Mesenchymal stem cell (in vitro differentiated cells and primary cell): ENCODE measurements around the gene SLC30A1.

Experiments used
- DNase-seq: peaks from one replicate; pipeline ENCODE4 v3.0.0-alpha.2; 2013
- H2AFZ ChIP-seq: one replicate; pipeline ENCODE4 v1.6.1; 2013; ENCODE audit warnings: low read depth, mild to moderate bottlenecking, control low read depth, inconsistent platforms, low read length, moderate library complexity
- H2AK5ac ChIP-seq: 2 replicates; pipeline ENCODE4 v1.6.1; 2013; ENCODE audit warnings: low read length, moderate library complexity, mild to moderate bottlenecking, inconsistent platforms; ENCODE audit not compliant: severe bottlenecking
- H2BK120ac ChIP-seq: one replicate; pipeline ENCODE4 v1.6.1; 2013; ENCODE audit warnings: low read depth, mild to moderate bottlenecking, inconsistent platforms, low read length, moderate library complexity
- H2BK12ac ChIP-seq, 2 experiments: one replicate each; pipeline ENCODE4 v1.6.1; 2013; ENCODE audit warnings: inconsistent platforms in 2 of 2, low read length in 2 of 2, mild to moderate bottlenecking in 2 of 2, moderate library complexity in 2 of 2, control low read depth in 1 of 2
- H2BK15ac ChIP-seq: one replicate; pipeline ENCODE4 v1.6.1; 2013; ENCODE audit warnings: mild to moderate bottlenecking, low read depth, inconsistent platforms; ENCODE audit not compliant: poor library complexity, severe bottlenecking
- H2BK5ac ChIP-seq: 2 replicates; pipeline ENCODE4 v1.6.1; 2013; ENCODE audit warnings: low read depth, mild to moderate bottlenecking, low read length, control low read depth, inconsistent platforms; ENCODE audit not compliant: poor library complexity, severe bottlenecking
- H3K14ac ChIP-seq, 2 experiments: one replicate each; pipeline ENCODE4 v1.6.1; 2013; ENCODE audit warnings: inconsistent platforms in 2 of 2, low read length in 2 of 2, control low read depth in 1 of 2, mild to moderate bottlenecking in 1 of 2, moderate library complexity in 1 of 2
- H3K18ac ChIP-seq, 2 experiments: one replicate each; pipeline ENCODE4 v1.6.1; 2013; ENCODE audit warnings: inconsistent platforms in 2 of 2, low read length in 2 of 2, control low read depth in 1 of 2, low read depth in 1 of 2, mild to moderate bottlenecking in 1 of 2
- H3K23ac ChIP-seq, 2 experiments: one replicate each; pipeline ENCODE4 v1.6.1; 2013; ENCODE audit warnings: inconsistent platforms in 2 of 2, low read length in 2 of 2, mild to moderate bottlenecking in 2 of 2, moderate library complexity in 2 of 2, control low read depth in 1 of 2
- H3K27ac ChIP-seq: 2 replicates; pipeline ENCODE4 v1.5.1; 2013; ENCODE audit warnings: mild to moderate bottlenecking, moderate library complexity, low read length, control low read depth, inconsistent platforms; ENCODE audit not compliant: poor library complexity, severe bottlenecking
- H3K27me3 ChIP-seq, 2 experiments: 2 replicates each; pipeline versions ENCODE4 v1.6.1 to v1.7.0; 2013; ENCODE audit warnings: low read length in 2 of 2, mild to moderate bottlenecking in 2 of 2, moderate library complexity in 2 of 2, control low read depth in 1 of 2, inconsistent platforms in 1 of 2; ENCODE audit not compliant: control insufficient read depth in 1 of 2, insufficient read depth in 1 of 2
- H3K36me3 ChIP-seq, 2 experiments: 2 replicates each; pipeline versions ENCODE4 v1.6.1 to v1.7.0; 2013; ENCODE audit warnings: low read length in 2 of 2, control low read depth in 1 of 2, inconsistent platforms in 1 of 2, low read depth in 1 of 2, mild to moderate bottlenecking in 1 of 2; ENCODE audit not compliant: insufficient read depth in 2 of 2, control insufficient read depth in 1 of 2
- H3K4ac ChIP-seq, 2 experiments: one replicate each; pipeline ENCODE4 v1.6.1; 2013; ENCODE audit warnings: inconsistent platforms in 2 of 2, low read length in 2 of 2, mild to moderate bottlenecking in 2 of 2, moderate library complexity in 2 of 2, control low read depth in 1 of 2, low read depth in 1 of 2
- H3K4me1 ChIP-seq: 2 replicates; pipeline ENCODE4 v1.6.1; 2013; ENCODE audit warnings: low read depth, low read length, control low read depth; ENCODE audit not compliant: control insufficient read depth, insufficient read depth
- H3K4me2 ChIP-seq: 2 replicates; pipeline ENCODE4 v1.6.1; 2013; ENCODE audit warnings: low read length, mild to moderate bottlenecking, inconsistent platforms; ENCODE audit not compliant: poor library complexity, severe bottlenecking
- H3K4me3 ChIP-seq, 2 experiments: 2 replicates each; pipeline versions ENCODE4 v1.5.1 to v1.7.0; 2013; ENCODE audit warnings: low read length in 2 of 2, mild to moderate bottlenecking in 2 of 2, control low read depth in 1 of 2, low read depth in 1 of 2; ENCODE audit not compliant: insufficient read depth in 1 of 2
- H3K79me1 ChIP-seq: replicated peaks from 2 replicates; pipeline ENCODE4 v1.6.1; 2013; ENCODE audit warnings: mild to moderate bottlenecking, control low read depth, low read length, inconsistent platforms; ENCODE audit not compliant: poor library complexity, severe bottlenecking
- H3K9ac ChIP-seq: 2 replicates; pipeline ENCODE4 v1.7.0; 2013; ENCODE audit warnings: mild to moderate bottlenecking, low read length, moderate library complexity
- H3K9me3 ChIP-seq: 2 replicates; pipeline ENCODE4 v1.7.0; 2013; ENCODE audit warnings: mild to moderate bottlenecking, low read length; ENCODE audit not compliant: control insufficient read depth
- H4K8ac ChIP-seq: one replicate; pipeline ENCODE4 v1.6.1; 2013; ENCODE audit warnings: inconsistent platforms, mild to moderate bottlenecking, low read length, moderate library complexity
- H4K91ac ChIP-seq: one replicate; pipeline ENCODE4 v1.6.1; 2013; ENCODE audit warnings: mild to moderate bottlenecking, low read length, inconsistent platforms
- WGBS: methylation state at CpG from one replicate; pipeline ENCODE4 v1.1.7; 2013; ENCODE audit warnings: mixed read lengths; 5-methylcytosine and 5-hydroxymethylcytosine counted together

The SLC30A1 gene

DNA sequence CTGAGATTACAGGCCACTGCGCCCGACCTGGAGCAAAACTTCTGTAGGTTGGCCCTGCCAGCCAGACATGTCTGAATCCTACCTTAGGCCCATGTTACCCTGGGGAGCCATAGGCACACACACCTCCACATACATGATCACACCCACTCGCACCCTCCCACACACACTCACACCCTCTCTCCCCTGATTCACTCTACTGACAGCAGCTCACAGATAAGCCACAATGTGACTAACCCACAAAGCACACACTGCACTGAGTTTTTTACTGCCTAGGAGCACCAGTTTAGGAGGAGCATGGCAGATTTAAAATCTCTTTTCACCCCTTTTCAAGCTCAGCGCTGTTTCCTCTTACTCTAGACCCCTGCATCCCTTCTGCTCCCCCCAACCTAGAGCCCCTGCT is 41.7 kb downstream of the SLC30A1 start:
- no peak overlapping the region for H4K8ac ChIP-seq
- H3K79me1 ChIP-seq, result no peaks in the 10 kb centered on the region
- H3K36me3 ChIP-seq, result no peaks in the 10 kb centered on the region
- H3K23ac ChIP-seq, result no peak overlapping the region
- H3K27ac ChIP-seq, result no peak overlapping the region
- no peak for DNase-seq
- peaks cover 10% of the 10 kb centered on the region for H3K4me1 ChIP-seq
- no peaks in the 10 kb centered on the region for H3K9me3 ChIP-seq
- no peak overlapping the region for H3K4me2 ChIP-seq
- H2BK120ac ChIP-seq, result no peak overlapping the region
- H3K4ac ChIP-seq, result no peak overlapping the region
- H2BK15ac ChIP-seq, result no peak overlapping the region
- H2AK5ac ChIP-seq, result no peak overlapping the region
- peaks cover 7 to 13% of the 10 kb centered on the region in 2 experiments for H3K27me3 ChIP-seq
- H4K91ac ChIP-seq, result no peak overlapping the region
- H3K14ac ChIP-seq, result peak overlapping the region in 1 of 2 experiments; percentile 62
- H3K4me3 ChIP-seq, result no peak overlapping the region
- no peak overlapping the region for H2BK12ac ChIP-seq
- H2BK5ac ChIP-seq, result no peak overlapping the region
- no peak overlapping the region for H3K18ac ChIP-seq
- 92% methylated on average over 4 of the region's 4 CpGs for WGBS
- no peak overlapping the region for H3K9ac ChIP-seq
- no peak overlapping the region for H2AFZ ChIP-seq

DNA sequence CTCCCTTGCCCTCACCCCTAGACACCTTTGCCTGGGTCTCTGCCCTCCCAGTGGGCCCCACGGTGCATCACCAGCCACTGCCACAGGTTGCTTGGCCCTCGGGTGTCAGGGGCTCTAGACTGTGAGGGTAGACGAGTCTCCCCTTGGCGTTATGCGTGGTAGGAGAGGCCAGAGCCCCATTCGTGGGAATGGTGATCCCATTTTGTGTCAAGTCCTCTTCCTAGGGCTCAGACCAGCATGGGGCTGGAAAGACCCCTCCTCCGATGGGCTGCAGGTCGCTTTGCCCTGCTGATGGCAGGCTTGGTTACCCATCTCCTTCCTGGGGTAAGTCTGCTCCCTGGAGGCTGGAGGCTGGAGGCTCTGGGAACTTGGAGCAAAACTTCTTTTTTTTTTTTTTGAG is 42.4 kb downstream of the SLC30A1 start:
- no peak overlapping the region for H3K4me3 ChIP-seq
- H2AFZ ChIP-seq, result no peak overlapping the region
- no peak overlapping the region for H2BK120ac ChIP-seq
- no peak overlapping the region for H2BK5ac ChIP-seq
- peaks cover 4 to 10% of the 10 kb centered on the region in 2 experiments for H3K27me3 ChIP-seq
- H3K79me1 ChIP-seq, result no peaks in the 10 kb centered on the region
- peak overlapping the region; percentile 5 for H4K91ac ChIP-seq
- no peak overlapping the region for H4K8ac ChIP-seq
- no peaks in the 10 kb centered on the region for H3K36me3 ChIP-seq
- no peaks in the 10 kb centered on the region for H3K9me3 ChIP-seq
- no peak overlapping the region for H3K14ac ChIP-seq
- no peak overlapping the region for H3K18ac ChIP-seq
- WGBS, result 75% methylated on average over 8 of the region's 8 CpGs
- H3K4me1 ChIP-seq, result peaks cover 7% of the 10 kb centered on the region
- no peak overlapping the region for H2BK15ac ChIP-seq
- H3K27ac ChIP-seq, result no peak overlapping the region
- H3K23ac ChIP-seq, result no peak overlapping the region
- no peak overlapping the region for H3K4me2 ChIP-seq
- H2AK5ac ChIP-seq, result no peak overlapping the region
- no peak overlapping the region for H3K4ac ChIP-seq
- DNase-seq, result no peak
- H2BK12ac ChIP-seq, result no peak overlapping the region
- no peak overlapping the region for H3K9ac ChIP-seq

DNA sequence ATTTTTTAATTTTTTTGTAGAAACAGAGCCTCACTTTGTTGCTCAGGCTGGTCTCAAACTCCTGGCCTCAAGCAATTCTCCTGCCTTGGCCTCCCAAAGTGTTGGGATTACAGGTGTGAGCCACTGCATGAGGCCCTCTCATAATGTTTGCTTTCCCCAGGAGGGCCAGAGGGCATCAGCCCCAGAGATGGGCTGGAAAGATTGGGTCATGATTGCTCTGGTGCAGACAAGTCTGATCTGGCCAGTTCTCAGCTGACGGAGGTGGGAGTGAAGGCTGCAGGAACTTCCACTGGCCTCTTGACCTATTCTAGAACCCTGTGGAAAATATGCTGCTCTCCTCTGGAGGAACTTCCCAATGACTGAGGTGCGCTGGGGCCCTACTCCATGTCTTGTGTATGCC is 43.6 kb downstream of the SLC30A1 start:
- H3K79me1 ChIP-seq, result no peaks in the 10 kb centered on the region
- H3K4me3 ChIP-seq, result no peak overlapping the region
- H4K91ac ChIP-seq, result no peak overlapping the region
- no peak overlapping the region for H3K4me2 ChIP-seq
- H2BK5ac ChIP-seq, result no peak overlapping the region
- H3K9ac ChIP-seq, result no peak overlapping the region
- no peak overlapping the region for H3K18ac ChIP-seq
- no peak overlapping the region for H2AFZ ChIP-seq
- H3K23ac ChIP-seq, result no peak overlapping the region
- H3K36me3 ChIP-seq, result no peaks in the 10 kb centered on the region
- H3K4me1 ChIP-seq, result peaks cover 9% of the 10 kb centered on the region
- H2AK5ac ChIP-seq, result no peak overlapping the region
- no peak overlapping the region for H2BK15ac ChIP-seq
- H3K27me3 ChIP-seq, result peaks cover 0 to 17% of the 10 kb centered on the region in 2 experiments
- no peak overlapping the region for H4K8ac ChIP-seq
- H3K14ac ChIP-seq, result no peak overlapping the region
- no peak overlapping the region for H2BK12ac ChIP-seq
- H2BK120ac ChIP-seq, result no peak overlapping the region
- no peak for DNase-seq
- H3K4ac ChIP-seq, result no peak overlapping the region
- 86% methylated on average over 2 of the region's 2 CpGs for WGBS
- no peaks in the 10 kb centered on the region for H3K9me3 ChIP-seq
- no peak overlapping the region for H3K27ac ChIP-seq

DNA sequence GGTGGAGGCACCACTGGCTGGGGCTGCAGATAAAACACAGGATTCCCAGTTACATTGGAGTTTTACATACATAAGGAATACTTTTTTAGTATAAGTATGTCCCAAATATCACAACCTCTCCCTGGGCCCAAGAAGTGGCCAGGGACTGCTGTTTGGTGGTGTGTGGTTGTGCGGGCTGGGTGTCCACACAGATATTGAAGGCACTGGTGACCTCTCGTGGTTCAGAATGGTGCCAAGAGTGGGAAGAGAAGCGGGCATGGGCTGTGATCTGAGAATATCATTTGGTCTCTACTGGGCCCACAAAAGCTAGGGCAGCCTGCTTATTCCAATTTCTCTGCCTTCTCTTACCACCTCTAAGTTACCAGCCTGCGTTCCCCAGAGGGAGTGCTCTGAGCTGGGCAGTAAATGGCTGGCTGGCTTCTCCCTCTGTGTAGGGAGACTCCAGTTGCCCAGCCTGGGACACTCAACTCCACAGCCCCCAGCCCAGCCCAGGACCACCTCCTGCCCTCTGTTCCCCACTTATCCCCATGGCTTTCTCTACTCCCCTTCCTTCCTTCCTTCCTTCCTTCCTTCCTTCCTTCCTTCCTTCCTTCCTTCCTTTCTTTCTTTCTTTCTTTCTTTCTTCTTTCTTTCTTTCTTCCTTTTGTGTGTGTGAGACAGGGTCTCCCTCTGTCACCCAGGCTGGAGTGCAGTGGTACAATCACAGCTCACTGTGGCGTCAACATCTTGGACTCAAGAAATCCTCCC is 44.2 kb downstream of the SLC30A1 start:
- no peaks in the 10 kb centered on the region for H3K9me3 ChIP-seq
- no peak overlapping the region for H3K9ac ChIP-seq
- no peak overlapping the region for H2BK12ac ChIP-seq
- H3K27ac ChIP-seq, result no peak overlapping the region
- peak overlapping the region; percentile 7 for H2AFZ ChIP-seq
- H2BK5ac ChIP-seq, result no peak overlapping the region
- H3K27me3 ChIP-seq, result peaks cover 2 to 19% of the 10 kb centered on the region in 2 experiments
- WGBS, result 86% methylated on average over 4 of the region's 5 CpGs
- peak overlapping the region in 1 of 2 experiments; percentile 32 for H3K23ac ChIP-seq
- H2BK15ac ChIP-seq, result no peak overlapping the region
- peaks cover 9% of the 10 kb centered on the region for H3K4me1 ChIP-seq
- no peaks in the 10 kb centered on the region for H3K79me1 ChIP-seq
- H3K18ac ChIP-seq, result no peak overlapping the region
- no peak overlapping the region for H2BK120ac ChIP-seq
- H3K36me3 ChIP-seq, result no peaks in the 10 kb centered on the region
- no peak overlapping the region for H3K4me3 ChIP-seq
- no peak overlapping the region for H4K91ac ChIP-seq
- no peak overlapping the region for H3K4me2 ChIP-seq
- H4K8ac ChIP-seq, result no peak overlapping the region
- H3K4ac ChIP-seq, result no peak overlapping the region
- no peak for DNase-seq
- H2AK5ac ChIP-seq, result no peak overlapping the region
- H3K14ac ChIP-seq, result no peak overlapping the region
